ENCODE measurements around the gene PSMD1. TPM values are rescaled to one million over a fixed set of nuclear protein-coding genes. Genes with fewer than 3 reads are reported as not detected.

Gene PSMD1
- 107 to 118 TPM (median 111 TPM) in 5 replicates for total RNA-seq (2022; extraction: Qiagen RNA extraction)

GRCh38 chr2:231056453-231057416 lies at the start of gene PSMD1:
PSMD1 (plus strand) TSS chr2:231056867; CDS start chr2:231057026, 159 bp downstream.

DNA sequence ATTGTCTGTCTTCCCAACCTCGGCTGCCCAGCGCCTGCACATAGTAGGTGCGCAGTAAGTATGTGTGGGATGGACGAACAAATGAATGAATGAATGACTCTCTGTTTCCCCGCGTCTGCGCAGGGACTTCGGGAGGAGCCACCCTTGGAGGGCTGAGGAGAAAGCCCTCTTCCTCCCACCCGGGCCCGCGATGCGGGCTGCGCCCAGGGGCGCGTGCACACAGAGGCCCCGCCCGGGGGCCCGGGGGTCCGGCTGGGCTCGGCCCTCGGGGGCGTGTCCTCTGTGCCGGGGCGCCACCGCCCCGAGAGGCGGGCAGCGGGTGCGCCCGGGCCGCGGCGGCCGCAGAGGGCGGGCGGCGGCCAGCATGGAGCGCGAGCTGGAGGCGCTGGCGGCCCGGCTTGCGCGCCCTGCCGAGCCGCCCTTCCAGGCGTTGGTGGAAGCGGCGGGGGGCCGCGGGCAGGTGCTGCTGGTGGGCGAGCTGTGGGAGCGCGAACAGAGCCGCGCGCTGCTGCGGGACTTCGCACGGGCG lies 19.4 kb upstream of the PSMD1 start, which contains the start of gene C2orf72:
TSS of gene C2orf72 (plus strand) at position 322 of the 529 bp plus-strand sequence. CDS start at position 365, 43 bp downstream.

DNA sequence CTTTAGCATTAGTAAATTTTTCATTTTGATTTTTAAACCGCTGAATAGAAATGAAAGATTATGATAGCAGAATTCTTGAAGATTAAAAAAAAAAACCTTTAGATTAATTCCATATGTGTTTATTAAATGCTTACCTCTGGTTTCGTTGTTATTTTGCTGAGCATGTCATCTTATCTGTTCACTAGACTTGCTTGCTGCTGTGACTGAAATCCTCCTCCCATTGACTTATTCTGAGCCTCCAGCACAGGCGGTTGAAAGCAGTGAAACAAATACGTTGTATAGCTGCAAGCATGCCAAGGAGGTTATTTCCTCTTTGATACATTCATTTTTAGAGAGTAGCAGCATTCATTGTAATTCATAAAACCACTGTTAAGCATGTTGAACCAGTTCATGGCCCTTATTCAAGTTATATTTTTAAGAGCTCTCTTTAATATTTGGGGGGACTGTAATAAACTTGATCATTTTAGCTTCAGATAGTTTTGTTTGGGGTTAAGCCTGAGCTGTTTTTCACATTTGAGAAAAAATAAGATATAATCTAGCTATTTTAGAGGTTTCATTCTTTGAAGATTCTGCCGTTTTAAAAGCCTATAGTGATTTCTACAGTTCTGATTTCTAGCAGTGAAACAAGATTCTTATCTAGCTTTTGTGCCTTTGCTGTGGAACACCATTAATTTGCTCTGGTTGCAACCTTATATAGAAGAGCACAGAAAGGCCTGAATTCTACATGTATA lies 68.3 kb downstream of the PSMD1 start, which contains the start of gene HTR2B:
TSS of gene HTR2B (minus strand) at position 205 of the 731 bp plus-strand sequence. CDS start 1,278 bp downstream, outside the sequence.

GRCh38 chr2:231198291-231199173 lies 141.9 kb downstream of the PSMD1 start, which contains the start of gene ARMC9:
ARMC9 (plus strand) TSS chr2:231198631; CDS start chr2:231206239, 7,608 bp downstream.

Other genes starting within 250 kb of the PSMD1 start
- gene ITM2C, start 191.9 kb upstream of the PSMD1 start, total RNA-seq (2022; extraction: Qiagen RNA extraction), result 62.8 to 84.2 TPM (median 81.7 TPM) in 5 replicates
- not detected in 5 replicates for gene GPR55, start 131.6 kb upstream of the PSMD1 start, total RNA-seq (2022; extraction: Qiagen RNA extraction)
- not detected in 5 replicates for gene SPATA3, start 60.7 kb upstream of the PSMD1 start, total RNA-seq (2022; extraction: Qiagen RNA extraction)
- gene C2orf72, start 19.3 kb upstream of the PSMD1 start, total RNA-seq (2022; extraction: Qiagen RNA extraction), result 5.5 to 8.2 TPM (median 6.4 TPM) in 5 replicates
- 0.05 to 0.09 TPM (median 0.08 TPM) in 5 replicates for gene HTR2B, start 68.2 kb downstream of the PSMD1 start, total RNA-seq (2022; extraction: Qiagen RNA extraction)
- gene ARMC9, start 141.8 kb downstream of the PSMD1 start, total RNA-seq (2022; extraction: Qiagen RNA extraction), result 13.0 to 19.4 TPM (median 16.6 TPM) in 5 replicates

All from A549 treated with CORT108297 at 1 μM for 4 hours (cell line).